Pons (tissue), 1 donor: ENCODE results near the gene SH3GL2.
"Not testable (repeated sequence)": the region's sequence is repeated elsewhere in the genome, so short reads cannot be mapped to it uniquely, and the experiment has no call there.

Experiments used
- DNase-seq: peaks from one replicate; pipeline ENCODE4 v3.0.0-alpha.2; 2016; ENCODE audit warnings: low spot score

The SH3GL2 gene

DNA sequence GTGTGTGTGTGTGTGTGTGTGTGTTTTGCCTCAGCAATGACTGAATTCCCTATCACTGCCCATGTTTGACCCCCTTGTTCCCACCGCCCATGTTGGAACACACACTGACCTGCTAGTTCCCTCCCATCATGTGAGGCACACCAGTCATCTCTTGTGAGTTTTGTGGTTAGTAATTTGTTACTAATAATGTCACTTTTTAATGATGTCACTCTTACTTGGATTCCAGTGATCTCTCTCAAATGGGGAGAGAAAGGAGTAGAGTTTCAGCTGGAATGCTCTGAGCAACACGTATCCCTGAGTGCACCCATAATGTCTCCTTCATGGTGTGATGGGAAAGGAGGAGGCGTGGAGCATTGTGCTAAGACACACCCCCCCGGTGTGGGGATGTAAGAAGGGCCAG lies 172.6 kb downstream of the SH3GL2 start:
- no peak for DNase-seq

DNA sequence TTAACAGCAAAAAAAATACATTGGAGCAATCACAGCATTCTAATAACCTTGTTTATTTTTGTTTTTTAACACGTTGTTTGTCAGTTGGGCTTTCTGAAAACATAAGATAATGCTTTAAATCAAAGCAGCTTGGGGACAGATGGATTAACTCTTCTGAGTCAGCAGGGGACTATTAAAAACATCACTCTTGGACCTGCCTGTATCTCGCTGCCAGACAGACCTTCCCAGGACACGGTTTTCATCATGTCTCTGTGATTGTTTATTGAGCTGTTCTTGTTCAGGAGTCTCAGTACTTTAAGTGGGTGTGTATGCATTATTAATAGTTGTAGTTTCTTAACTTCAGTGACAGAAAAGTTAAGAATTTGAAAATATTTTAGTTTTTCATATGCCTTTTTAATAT lies 173.2 kb downstream of the SH3GL2 start:
- no peak for DNase-seq

DNA sequence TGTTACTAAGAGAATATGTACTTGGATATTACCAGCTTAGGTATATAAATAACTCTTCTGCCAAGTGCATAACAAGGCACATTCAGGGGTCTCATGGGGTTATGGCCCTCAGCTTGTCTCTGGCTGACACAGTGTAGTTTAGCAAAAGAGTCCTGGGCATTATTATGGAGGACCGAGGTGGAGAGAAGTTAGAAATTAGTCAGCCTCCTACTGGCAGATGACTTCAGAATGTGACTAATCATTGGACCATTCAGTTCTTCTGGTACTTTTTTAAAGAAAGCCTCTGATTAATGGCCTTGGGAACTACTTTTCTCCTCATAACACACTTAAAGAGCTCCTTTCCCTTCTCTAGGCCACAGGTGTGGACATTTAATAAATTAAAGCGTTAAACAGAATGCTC lies 178.9 kb downstream of the SH3GL2 start:
- no peak for DNase-seq

DNA sequence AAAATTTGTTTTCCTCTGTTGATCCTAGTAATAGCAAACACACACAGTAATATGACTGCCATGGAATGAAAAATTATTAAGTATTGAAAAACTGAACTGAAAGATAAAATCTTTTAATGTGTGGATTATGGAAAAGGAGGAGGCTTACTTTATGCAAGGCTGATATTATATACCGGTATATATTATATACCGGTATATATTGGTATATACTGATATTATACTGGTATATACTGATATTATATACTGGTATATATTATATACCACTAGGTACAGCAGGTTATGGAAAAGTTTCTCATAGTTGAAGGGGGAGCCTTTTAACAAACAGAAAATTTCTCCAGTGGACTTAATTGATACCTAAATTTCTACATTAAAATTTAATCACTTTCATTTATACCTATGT lies 181.4 kb downstream of the SH3GL2 start:
- no peak for DNase-seq

DNA sequence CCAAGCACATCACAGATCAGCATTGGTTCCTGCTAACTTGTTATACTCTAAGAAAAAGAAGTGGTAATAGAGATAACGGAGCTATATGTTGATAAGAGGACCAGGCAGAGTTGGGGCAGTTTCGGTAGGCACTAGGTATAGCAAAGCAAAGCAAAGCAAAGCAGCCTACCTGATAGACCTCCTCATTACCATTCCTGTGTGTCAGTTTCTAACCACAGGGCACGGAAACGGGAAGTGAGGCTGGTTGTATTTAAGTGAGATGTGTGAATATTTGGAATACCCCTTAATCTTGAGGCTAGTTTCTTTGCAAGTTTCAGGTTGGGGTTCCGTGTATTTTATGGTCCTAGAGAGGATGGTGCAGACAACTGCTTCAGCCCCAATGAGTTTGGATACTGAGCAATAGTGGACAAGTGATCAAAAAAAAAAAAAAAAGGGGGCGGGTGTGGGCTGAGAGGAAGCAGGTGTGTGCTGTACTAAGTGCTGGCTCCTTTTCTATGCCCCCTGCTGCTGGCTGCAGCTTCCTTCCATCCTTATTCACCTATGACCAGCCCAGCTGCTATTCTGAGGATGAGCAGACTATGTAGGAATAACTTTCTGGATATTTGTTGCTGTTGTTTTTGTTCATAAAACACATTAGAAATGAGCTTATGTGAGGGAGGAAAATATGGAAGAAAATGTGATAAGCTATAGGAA lies 183.3 kb downstream of the SH3GL2 start:
- no peak for DNase-seq

DNA sequence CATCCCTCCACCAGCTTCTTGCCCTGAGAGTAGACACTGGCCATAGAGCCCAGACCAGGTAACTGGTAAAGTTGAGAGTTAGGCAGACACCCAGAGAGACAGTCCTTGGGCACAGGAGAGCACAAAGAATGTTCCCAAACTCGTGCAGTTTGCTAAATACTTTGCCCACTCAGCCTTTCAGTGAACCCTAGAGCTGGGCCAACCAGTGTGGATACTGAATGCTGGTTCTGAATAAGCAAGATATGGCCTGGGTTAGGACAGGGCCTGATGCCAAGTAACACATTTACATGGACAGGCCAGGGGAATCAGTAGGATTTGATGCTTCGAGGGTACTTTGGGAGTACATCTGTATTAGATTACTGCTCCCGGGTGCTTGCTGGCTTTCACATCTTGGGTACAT lies 185.4 kb downstream of the SH3GL2 start:
- no peak for DNase-seq

DNA sequence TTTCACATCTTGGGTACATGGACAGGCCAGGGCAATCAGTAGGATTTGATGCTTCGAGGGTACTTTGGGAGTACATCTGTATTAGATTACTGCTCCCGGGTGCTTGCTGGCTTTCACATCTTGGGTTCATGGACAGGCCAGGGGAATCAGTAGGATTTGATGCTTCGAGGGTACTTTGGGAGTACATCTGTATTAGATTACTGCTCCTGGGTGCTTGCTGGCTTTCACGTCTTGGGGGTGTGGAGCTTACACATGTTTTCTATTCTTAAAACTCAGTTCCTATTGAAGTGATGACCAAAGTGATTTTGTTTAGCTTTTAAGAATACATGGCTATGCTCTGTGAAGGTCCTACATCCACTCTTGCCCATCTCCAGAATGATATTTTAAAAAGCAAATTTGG lies 186.3 kb downstream of the SH3GL2 start:
- not testable (repeated sequence) for DNase-seq

DNA sequence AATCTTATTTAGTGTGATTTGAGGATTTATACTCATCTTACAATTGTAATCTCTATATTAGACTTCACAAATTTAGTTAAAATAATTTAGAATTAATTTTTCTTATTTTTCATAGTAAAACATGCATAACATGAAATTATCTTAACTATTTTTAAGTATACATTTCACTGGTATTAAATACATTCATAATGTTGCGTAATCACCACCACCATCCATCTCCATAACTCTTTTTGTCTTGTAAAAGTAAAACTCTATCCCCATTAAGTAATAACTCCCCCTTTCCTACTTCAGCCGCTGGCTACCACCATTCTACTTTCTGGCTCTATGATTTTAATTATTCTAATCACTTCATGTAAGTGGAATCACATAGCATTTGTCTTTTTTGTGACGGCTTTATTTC lies 193.4 kb downstream of the SH3GL2 start:
- DNase-seq = no peak

DNA sequence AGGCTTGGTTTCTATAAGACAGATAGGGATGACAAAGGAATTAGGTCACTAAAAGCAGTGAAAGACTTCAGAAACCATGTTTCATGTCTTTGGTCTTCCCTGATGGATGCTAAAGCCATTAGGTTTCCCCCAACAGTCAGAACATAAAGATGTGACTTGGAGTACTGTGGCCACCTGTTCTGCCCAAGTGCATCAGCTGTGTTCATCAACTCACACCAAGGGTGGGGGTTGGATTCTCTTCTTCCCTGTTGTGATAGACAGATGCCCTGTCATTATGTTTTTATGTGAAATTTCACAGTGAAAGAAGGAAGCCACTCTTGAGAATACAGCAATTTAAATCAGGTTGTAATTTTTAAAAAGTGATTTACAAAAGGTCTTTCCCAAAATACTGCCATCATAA lies 196.8 kb downstream of the SH3GL2 start:
- no peak for DNase-seq

DNA sequence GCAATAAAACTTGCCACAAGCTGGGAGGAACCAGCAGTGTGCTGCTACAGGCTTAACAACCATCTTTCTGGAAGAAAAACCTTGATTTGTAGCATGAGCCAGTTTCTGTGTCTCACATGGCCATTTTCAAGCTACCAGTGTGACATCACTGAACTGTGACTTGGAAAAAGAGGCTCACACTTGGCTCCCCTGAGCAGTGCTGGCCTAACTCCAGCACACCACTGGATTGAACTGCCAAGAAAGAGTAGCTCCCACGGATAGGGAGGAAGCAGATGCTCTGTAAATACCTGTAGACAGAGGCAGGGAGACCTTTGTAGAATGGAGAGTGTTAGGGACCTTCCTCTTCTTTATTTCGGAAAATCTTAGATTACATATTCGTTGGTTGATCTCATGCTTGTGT lies 197.9 kb downstream of the SH3GL2 start:
- peak; percentile 57 for DNase-seq

DNA sequence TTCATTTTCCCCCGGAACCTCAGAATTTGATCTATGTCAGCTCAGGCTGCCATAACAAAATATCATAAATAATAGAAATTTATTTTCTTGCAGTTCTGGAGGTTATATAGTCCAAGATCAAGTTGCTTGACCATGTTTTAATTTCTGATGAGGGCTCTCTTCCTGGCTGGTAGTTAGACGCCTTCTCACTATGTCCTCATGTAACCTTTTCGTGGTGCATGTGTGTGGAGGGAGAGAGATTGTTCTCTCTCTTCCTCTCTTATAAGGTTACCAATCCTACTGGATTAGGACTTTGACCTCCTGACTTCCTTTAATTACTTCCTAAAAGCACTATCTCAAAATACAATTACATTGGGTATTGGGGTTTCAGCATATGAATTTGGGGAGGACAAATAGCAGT lies 198.6 kb downstream of the SH3GL2 start:
- no peak for DNase-seq

DNA sequence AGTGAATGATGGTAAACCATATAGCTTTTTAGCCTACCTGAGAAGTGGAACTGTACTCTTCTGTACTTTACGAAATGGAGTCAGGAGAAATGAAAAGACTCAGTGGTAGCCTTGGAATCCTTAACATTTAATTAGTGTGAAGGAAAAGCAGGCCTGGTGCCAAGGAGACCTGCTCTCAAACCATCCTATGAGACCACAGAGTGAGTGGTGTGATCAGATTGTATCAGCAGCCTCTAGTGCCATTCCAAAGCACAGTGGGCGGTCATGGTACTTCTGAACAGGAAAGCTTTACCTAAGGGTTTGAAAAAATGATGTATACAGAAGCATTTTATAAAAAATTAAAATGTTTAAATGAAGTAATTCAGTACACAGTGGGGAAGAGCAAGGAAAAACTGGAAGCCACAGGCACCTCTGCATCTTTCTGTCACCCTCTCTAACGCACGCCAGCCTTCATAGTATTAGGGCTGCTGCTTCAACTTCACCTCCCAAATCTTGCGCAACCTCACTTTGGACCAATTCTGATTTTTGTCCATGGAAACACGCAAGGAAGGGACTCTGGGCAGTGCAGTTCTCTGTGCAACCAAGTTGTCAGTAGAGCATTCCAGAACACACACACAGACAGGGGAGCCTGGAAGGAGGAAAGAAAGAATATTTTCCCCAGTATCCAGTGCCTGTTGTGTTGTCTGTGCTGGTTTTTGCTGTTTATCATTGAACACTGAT lies 203.7 kb downstream of the SH3GL2 start:
- no peak for DNase-seq

DNA sequence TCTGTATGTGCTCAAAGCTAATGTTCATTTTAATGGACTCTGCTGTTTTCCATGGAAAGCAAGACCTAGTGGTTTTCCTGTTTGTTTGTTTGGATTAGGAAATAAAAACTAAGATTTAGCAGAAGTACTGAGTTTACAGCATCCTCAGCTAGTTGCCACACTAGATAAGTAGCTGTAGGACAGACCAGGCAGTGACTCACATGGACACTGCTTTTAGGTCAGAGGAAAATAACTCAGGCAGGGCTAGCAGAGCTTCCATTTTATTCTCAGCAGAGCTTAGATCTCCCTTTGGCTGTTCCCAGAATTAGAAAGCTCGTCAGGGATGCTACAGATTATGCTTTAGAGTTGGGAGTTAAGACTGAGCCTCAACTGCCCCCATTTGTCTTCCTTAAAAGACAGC lies 204.4 kb downstream of the SH3GL2 start:
- no peak for DNase-seq

DNA sequence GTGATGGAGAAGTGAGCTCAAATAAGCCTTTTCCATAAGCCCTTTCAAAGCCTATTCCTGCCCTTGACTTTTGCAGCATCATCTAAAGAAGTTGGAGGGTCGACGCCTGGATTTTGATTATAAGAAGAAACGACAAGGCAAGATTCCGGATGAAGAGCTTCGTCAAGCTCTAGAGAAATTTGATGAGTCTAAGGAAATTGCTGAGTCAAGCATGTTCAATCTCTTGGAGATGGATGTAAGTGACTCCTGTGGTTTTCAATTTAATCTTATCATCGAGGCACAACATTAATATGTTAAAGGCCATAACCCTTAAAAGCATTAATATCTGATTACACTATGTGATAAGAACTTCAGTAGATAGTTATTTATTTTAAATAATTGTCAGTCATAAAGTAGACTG lies 210.4 kb downstream of the SH3GL2 start:
- DNase-seq = no peak

DNA sequence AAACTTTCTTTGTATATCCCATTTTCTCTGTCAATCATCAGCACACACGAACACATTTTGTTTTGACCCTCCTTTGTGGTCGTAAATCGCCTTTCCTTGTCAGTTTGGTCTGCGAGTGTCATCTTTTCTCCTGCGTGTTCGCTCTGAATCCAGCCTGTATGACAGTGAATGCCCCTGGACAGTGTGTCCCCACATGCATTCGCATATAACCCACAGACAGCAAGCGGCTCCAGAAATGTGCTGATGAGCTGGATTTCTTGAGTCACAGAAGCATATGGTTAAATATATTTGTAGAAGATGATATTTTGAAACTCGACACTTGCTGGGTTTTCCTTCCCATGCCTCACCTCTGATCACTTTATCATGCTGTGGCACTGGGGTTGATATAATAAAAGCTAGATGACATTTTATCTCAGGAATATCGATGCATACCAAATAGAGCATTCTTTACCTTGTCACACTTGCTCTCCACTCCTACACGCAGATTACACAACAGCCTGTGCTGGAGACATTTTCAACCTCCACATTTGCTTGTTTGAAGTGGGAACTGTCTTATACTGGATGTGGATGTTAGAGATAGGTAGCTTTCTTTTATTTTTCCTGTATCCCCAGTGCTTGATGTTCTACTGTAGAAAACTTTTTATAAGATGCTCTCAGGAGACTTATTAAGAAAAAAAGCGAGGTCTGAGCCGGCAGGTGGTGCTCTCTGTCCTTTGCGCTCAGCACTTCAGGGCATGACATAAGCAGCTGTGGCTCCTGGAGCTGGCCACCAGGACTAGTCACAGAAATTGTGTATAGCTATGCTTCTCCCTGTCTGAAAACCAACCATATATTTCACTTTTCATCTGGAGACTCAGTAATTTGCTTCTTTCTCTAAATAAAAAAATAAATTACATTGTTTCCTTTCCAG lies 215.1 kb downstream of the SH3GL2 start:
- DNase-seq = no peak

DNA sequence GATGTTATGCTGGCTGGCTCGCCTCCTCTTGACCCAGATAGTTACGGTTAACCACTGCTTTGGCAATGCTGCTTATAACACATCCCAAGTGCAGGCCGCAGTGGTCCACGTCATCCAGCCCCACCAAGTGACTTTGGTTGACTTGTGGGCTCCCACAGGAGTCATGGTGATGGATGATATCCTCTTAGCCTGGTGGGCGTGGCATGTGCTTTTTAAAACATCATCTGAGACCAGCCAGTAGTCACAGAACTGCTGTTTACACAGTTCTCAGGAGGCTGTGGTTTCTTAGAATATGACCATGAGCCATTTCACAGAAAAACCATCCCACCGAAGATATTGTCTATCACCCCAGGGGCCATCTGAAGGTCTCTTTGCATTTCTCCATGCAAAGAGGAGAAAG lies 216.9 kb downstream of the SH3GL2 start:
- DNase-seq = no peak

DNA sequence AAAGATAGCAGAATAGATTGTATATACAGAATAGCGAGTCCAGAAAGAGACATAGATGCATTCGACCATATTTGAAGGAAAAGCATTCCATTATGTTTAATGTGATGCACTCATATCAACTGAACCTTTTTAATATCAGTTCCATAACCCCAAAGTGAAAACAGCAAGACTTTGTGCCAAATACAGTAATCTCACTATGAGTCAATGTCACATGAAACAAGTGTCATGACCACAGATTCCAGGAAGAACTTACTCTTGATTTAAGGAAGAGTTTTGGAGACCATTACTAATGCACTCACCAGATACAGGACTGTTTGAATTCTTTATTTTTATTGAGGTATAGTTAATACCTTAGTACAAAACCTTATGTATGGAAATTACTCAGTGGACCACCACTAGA lies 220.5 kb downstream of the SH3GL2 start:
- DNase-seq = no peak

DNA sequence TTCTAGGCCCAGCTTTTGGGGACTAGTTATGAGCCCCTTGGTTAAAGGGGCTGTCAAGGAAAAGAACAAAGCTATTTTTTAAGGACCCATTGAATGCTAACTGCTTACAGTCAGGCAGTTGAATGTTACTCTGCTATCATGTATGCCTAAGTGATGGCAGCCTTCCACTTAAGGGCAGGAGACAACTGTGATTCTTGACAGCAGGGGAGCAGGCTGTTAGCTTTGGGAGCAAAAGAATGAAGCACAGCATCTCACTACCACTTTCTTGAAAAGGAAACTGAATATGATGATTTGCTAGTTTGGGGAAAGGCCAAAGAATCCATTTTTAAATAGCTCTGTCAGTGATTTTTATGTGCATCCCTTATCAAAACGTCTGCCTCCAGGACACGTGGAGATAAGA lies 221.6 kb downstream of the SH3GL2 start:
- no peak for DNase-seq

DNA sequence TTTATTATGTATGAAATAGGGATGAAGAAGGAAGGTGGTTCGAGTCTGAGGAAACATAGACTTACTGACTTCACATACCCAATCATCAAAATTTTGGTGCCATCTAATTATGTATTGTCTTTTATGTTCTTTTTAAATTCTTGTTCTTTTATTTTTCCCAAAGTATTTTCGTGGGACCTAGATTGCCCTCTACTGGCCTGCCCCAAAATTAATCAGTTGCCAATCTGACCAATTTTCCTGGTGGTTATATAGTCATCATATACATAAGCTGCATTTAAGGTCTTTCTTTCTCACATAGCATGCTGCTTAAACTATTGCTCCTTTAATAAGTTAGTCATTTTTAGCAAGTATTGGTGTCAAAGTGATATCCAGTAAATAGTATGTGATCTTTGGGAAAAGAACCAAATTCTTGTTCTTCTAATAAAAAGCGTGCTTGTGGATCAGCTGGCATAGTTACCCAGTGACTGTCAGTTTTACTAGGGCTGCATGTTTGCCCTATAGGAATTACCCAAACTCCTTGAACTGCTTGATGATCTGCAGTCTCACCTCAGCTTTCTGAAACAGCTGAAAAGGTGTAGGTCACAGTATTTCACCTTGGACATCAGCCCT lies 223.5 kb downstream of the SH3GL2 start:
- no peak for DNase-seq

DNA sequence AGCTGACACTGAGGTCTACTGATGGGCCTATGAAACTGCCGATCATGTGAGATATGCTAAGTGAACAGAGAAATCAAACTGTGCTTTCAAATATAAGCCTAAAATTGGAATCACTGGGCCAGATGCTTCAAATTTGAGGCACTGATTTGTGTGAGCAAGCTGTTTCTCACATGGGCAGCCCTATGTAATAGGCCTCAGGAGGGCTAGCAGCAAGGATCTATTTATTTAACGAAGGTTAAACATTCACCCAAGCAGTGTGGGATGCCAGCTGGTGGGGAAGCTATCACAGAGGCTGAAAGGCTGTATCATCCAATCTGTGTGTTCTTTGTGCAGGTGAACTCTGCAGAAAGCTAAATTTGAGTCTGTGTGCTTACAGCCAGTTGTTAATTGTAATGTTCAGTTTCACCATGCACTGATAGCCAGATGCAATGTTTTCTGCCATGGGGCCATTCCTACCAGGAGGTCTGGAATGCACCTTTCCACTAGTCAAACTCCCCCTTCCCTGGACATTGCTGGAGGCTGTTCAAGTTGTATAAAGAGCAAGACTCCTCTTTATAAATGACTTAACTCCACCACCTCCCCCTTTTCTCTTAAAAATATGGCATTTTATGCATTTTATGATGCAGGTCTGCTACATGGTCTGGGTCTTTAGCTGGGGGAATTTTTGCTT lies 228.9 kb downstream of the SH3GL2 start:
- no peak for DNase-seq

DNA sequence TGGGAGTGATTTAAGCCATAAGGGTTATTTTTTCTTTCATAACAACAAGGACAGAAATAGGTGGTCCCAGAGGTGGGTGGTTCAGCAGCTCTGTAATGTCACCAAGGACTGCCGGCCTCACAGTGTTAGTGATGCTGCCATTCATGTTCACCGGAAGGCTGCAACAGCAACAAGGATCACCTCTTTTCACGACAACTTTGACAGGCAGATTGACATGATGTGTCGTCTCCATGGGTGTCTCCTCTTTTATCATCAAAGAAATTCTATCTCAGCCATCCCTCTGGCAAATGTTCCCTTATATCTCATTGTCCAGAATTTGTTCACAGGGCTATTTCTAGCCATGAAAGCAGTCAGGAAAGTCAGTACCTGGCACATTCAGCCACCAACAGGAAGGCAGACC lies 231.5 kb downstream of the SH3GL2 start:
- no peak for DNase-seq
